ENCODE measurements around the gene PGC. TPM values are rescaled to one million over a fixed set of nuclear protein-coding genes. Genes with fewer than 3 reads are reported as not detected.

PGC gene
- total RNA-seq, 1 donor from 2014 or later = not detected

DNA sequence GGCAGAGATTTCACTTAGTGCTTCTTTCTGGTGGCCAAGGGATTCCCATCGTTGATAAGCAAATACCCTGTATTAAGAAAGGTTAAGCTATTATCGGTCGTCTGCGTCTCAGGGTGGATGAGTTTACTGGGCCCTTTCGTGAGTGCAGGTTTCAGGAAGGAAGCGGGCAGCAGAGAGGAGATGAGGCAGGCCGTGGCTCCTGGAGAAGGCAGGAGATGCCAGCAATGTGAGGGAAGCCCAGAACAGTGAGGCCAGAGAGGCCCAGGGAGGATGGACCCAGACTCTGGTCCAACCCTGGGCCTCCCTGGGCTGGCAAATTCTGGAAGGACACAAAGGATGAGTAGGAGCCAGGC lies 23.0 kb downstream of the PGC start:
- Mint-ChIP-seq H3K36me3 (ENCODE audit: unreplicated experiment) (no peaks in the 10 kb centered on the region), H3K4me1 (ENCODE audit: low read depth, unreplicated experiment) (peaks cover 2% of the 10 kb centered on the region), H3K9me3 (ENCODE audit: unreplicated experiment) (no peaks in the 10 kb centered on the region), H3K27ac (ENCODE audit: unreplicated experiment) (no peak overlapping the region), H3K4me3 (ENCODE audit: unreplicated experiment) (no peak overlapping the region), H3K27me3 (ENCODE audit: unreplicated experiment) (peaks cover 6% of the 10 kb centered on the region)
- TF ChIP-seq, protein P1, sequence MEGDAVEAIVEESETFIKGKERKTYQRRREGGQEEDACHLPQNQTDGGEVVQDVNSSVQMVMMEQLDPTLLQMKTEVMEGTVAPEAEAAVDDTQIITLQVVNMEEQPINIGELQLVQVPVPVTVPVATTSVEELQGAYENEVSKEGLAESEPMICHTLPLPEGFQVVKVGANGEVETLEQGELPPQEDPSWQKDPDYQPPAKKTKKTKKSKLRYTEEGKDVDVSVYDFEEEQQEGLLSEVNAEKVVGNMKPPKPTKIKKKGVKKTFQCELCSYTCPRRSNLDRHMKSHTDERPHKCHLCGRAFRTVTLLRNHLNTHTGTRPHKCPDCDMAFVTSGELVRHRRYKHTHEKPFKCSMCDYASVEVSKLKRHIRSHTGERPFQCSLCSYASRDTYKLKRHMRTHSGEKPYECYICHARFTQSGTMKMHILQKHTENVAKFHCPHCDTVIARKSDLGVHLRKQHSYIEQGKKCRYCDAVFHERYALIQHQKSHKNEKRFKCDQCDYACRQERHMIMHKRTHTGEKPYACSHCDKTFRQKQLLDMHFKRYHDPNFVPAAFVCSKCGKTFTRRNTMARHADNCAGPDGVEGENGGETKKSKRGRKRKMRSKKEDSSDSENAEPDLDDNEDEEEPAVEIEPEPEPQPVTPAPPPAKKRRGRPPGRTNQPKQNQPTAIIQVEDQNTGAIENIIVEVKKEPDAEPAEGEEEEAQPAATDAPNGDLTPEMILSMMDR (IDR thresholded peaks at IDR 0.05; ENCODE audit: partially characterized antibody, unreplicated experiment) = no peak
- DNase-seq = no peak

DNA sequence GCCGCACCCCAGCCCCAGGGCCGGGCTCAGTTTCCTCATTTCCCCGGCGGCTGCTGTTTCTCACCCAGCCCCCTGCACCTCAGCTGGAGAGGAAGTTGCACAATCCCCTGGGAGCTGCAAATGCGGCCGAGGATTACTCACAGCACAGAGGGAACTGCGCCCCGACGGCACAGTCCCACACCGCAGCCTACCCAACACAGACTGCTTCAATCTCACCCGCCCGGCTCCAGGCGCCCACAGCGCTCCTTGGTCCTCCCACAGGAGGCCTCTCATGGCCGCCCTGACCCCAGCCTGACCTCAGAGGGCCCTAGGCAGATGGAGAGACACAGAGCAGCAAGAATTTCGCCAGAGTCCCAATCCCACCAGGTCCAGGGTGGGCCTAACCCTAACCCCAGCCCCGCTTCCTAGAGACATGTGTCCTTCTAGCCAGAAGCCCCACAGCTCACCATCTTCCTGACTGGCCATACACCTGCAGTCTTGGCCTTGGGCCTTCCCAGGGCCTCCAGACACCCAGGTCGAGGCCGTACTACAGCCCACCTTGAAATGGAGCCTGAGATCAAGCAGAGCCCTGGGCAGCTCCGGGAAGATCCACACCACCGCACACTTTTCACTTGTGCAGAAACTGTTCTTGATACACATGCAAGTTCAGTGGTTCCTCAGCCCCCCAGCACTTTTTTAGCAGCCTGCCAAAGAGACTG lies 23.5 kb downstream of the PGC start:
- DNase-seq = peak; percentile 31
- no peaks in the 10 kb centered on the region for H3K36me3 Mint-ChIP-seq (ENCODE audit: unreplicated experiment)

DNA sequence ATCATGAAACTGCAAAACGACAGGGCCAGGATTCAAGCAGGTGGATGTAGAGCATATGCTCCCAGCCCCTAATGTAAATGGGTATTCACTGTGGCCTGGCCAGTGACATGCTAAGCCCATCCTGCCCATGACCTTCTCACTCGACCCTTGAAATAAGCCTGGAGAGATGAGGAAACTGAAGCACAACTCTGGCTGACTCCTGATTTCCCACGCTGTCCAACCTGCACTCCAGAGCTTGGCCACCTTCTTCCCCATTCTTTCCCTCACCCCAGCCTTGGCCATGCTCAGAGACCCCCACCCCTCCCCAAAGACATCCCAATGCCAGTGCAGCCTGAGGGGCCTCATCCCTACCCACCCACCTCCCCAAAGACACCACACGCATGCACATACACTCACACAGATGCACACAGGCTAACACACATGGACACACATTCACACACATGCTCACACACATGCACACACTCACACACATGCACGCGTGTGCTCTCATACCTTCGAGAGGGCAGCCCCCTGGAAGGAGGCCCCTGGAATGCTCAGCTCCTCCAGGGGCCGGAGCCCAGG lies 24.1 kb downstream of the PGC start:
- Mint-ChIP-seq H3K4me3 (ENCODE audit: unreplicated experiment) (no peak overlapping the region), H3K27me3 (ENCODE audit: unreplicated experiment) (peaks cover 7% of the 10 kb centered on the region), H3K27ac (ENCODE audit: unreplicated experiment) (no peak overlapping the region), H3K4me1 (ENCODE audit: low read depth, unreplicated experiment) (peaks cover 2% of the 10 kb centered on the region), H3K9me3 (ENCODE audit: unreplicated experiment) (no peaks in the 10 kb centered on the region), H3K36me3 (ENCODE audit: unreplicated experiment) (no peaks in the 10 kb centered on the region)
- TF ChIP-seq, protein P1 (IDR thresholded peaks at IDR 0.05; ENCODE audit: partially characterized antibody, unreplicated experiment) = no peak
- DNase-seq = no peak

More for the DNA sequence above, 23.5 kb downstream of the PGC start:
- Mint-ChIP-seq H3K27me3 (ENCODE audit: unreplicated experiment) (peaks cover 6% of the 10 kb centered on the region), H3K4me3 (ENCODE audit: unreplicated experiment) (no peak overlapping the region), H3K4me1 (ENCODE audit: low read depth, unreplicated experiment) (peaks cover 2% of the 10 kb centered on the region), H3K27ac (ENCODE audit: unreplicated experiment) (no peak overlapping the region), H3K9me3 (ENCODE audit: unreplicated experiment) (no peaks in the 10 kb centered on the region)
- TF ChIP-seq, protein P1 (IDR thresholded peaks at IDR 0.05; ENCODE audit: partially characterized antibody, unreplicated experiment) = no peak

DNA sequence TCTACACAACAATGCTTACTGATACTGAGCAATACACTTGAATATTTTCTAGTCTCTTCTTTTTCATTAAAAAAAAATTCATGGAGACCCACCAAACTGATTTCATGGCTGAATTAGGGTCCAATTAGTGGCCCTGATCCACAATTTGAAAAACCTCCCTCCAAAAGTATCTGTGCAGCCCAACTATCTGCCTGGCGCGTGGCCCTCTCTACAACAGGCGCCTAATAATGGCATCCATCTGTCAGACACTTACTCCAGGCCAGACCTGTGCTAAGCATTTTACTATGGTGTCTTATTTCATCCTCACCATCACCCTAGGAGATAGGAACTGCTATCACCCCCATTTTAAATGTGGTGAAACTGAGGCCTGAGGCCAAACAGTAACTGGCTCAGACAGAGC lies 25.8 kb downstream of the PGC start:
- Mint-ChIP-seq H3K27ac (ENCODE audit: unreplicated experiment) (no peak overlapping the region), H3K4me1 (ENCODE audit: low read depth, unreplicated experiment) (peaks cover 2% of the 10 kb centered on the region)
- TF ChIP-seq, protein P1 (IDR thresholded peaks at IDR 0.05; ENCODE audit: partially characterized antibody, unreplicated experiment) = no peak

DNA sequence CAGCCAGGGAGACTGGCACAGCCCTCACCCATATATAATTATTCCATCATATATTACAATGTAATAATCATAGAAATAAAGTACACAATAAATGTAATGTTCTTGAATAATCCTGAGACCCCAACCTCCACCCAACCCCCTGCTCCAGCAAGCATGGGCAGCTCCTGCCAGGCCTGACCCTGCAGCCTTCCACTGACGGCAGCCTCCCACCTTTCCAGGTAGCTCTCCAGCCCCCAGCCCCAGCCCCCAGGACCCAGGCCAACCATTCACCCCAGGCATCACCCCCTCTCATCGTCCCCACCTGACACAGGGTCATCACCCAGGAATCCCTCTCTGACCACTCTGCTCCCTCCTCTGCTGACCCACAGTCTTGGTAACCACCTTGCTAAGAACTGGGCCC lies 26.4 kb downstream of the PGC start:
- Mint-ChIP-seq H3K9me3 (ENCODE audit: unreplicated experiment) (peaks cover 2% of the 10 kb centered on the region), H3K27ac (ENCODE audit: unreplicated experiment) (no peak overlapping the region), H3K36me3 (ENCODE audit: unreplicated experiment) (no peaks in the 10 kb centered on the region), H3K27me3 (ENCODE audit: unreplicated experiment) (peaks cover 7% of the 10 kb centered on the region), H3K4me3 (ENCODE audit: unreplicated experiment) (no peak overlapping the region), H3K4me1 (ENCODE audit: low read depth, unreplicated experiment) (peaks cover 2% of the 10 kb centered on the region)
- TF ChIP-seq, protein P1 (IDR thresholded peaks at IDR 0.05; ENCODE audit: partially characterized antibody, unreplicated experiment) = no peak
- DNase-seq = no peak

More for the DNA sequence above, 25.8 kb downstream of the PGC start:
- H3K4me3 Mint-ChIP-seq (ENCODE audit: unreplicated experiment) = no peak overlapping the region
- no peaks in the 10 kb centered on the region for H3K9me3 Mint-ChIP-seq (ENCODE audit: unreplicated experiment)
- H3K36me3 Mint-ChIP-seq (ENCODE audit: unreplicated experiment) = no peaks in the 10 kb centered on the region
- no peak for DNase-seq
- peaks cover 7% of the 10 kb centered on the region for H3K27me3 Mint-ChIP-seq (ENCODE audit: unreplicated experiment)
